GM19025 (cell line): ENCODE measurements around the gene ATP23.

ENCODE experiments used
- ATAC-seq: cut with Tn5 transposase; IDR thresholded peaks from one replicate; pipeline ENCODE4 v1.9.1; 2021; ENCODE audit warnings: mild to moderate bottlenecking, low read depth, moderate library complexity; ENCODE audit not compliant: unreplicated experiment

The ATP23 gene, protein sequence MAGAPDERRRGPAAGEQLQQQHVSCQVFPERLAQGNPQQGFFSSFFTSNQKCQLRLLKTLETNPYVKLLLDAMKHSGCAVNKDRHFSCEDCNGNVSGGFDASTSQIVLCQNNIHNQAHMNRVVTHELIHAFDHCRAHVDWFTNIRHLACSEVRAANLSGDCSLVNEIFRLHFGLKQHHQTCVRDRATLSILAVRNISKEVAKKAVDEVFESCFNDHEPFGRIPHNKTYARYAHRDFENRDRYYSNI

DNA sequence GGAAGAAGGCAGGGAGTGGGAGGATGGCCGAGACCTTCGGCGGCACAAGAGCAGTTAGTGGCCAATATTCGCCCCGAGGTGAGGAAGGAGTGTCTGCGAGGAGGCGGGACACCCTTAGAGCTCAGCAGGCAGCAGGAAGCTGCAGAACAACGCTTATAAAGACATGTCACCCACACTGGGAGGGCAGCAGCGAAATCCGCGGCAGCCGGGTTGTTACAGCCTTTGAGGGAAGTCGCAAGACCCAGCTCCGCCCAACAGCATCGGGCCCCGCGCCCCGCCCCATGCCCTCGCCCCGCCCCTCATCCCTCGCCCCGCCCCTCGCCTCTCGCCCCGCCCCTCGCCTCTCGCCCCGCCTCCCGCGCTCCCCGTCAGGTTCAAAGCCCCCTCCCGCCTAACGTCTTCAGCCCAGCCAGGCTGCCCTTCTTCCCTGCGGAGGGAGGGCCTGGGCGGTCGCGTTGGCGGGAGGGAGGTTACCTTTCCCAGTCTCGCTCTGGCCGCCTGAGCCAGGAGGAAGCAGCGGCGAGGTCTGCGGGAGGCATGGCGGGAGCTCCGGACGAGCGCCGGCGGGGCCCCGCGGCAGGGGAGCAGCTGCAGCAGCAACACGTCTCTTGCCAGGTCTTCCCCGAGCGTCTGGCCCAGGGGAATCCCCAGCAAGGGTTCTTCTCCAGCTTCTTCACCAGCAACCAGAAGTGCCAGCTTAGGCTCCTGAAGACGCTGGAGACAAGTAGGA is at the start of gene ATP23:
Gene ATP23 (plus strand): TSS at position 403 of the 730 bp plus-strand sequence. CDS start 135 bp downstream, at position 538.
- peak; percentile 82 for ATAC-seq

DNA sequence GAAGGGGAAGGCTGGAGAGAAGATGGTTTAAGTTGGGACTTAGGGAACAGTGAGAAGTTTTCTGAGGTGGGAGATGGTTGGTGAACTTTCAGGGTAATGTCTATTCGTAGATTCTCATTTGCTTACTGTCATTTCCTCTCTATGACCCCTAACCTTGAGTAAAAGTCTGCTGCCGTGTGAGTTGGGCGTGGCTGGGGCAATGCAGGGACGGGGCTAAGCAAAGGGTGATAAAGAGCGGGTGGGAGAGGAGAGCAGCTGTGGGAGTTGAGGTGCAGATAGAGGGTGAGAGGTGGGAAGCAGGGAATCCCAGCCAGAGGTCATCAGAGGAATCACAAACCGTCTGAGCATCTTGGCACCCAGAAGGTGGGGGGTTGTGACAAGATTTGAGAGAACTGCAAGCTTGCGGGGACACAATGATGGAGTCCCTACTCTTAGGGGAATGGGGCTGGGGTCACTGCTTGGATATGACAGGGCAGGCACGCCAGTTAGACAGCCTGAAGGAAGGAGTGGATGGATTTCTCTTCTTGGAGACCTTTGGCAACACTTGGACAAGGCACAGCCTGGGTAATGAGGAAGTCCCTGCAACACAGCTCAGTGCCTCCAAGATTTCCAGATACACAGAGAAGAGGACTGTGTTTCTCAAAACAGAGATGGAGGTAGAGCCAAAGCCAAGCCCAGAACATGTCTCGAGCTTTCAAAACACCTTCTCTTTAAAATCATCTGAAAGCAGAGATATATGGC is 49.0 kb upstream of the ATP23 start:
- ATAC-seq, result no peak

DNA sequence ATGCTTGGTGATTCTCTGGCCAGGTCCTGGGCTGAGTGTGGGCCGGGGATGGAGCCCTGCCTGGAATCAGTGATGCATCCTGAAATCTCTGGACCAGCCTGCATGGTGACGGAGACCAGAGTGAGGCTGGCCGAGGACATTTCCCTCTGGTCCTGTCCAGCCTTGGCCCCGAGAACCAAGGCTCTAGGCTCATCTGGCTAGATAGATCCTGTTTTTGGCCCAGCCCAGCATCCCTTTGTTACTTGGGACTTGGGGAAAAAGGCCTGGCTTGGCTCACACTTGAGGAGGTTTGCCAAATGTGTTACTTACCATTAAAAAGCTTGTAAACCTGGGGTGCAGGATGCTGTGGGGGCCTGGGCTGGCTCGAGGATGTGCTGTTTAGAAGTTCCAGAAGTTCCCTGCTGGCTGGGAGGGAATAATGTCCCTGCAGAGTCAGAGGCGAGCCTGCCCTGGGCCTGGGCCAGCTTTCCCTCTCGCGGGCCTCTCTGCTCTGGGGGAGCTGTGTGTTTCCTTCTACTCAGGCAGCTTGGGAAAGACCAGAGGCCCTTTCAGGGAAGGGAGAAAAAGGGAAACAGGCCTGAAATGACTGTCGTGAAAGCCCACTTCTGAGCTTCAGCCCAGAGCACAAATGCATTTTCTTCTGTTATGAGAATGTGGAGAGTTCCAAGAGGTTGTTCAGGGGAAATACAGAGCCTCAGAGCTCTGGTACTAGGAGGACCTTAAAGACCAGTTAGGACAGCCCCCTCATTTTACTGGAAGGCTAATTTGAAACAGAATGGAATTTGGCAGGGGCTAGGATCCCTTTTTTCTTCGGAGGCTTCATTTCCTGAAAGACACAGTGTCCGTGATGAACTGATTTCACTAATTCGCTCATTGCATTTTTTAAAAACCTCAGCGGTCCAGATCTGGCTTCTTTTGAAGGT is 47.7 kb upstream of the ATP23 start:
- no peak for ATAC-seq

DNA sequence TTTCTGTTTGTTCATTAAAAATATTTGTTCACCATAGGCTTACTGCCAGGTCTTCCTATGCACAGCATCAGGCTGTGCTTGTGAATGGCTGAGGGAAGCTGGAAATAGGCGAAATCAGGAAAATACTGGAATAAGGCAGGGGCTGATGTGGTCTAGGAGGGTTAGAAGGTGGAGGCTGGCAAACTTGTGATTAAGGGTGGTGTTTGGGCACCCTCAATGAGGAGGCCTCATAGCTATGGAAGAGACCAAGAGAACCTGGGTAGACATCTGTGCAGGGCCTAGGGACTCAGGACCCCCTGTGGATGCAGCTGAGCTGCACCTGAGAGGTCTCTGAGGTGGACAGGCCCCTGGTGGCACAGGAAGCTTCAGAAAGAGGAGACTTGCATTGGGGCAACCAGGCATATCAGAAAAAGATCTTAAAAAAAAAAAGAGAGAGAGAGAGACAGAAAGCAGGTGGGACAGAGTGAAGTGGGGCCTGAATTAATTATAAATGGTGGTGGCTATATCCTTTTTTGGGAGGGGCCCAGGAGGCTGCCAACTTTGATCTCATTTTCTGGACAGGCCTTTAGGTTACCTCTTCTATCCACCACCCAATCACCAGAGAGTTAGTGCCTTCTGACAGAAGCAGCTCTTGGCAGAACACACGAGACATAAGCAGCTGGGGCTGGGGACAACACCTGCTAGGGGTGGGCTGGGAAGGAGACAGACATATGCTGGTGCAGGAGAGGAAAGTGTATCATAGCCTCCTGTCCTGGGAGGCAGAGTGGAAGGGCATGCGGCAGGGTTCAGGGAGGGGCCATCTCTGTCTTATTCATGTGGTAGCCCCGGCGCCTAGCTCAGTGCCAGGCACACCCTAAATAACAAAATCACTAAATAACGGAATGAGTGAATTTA is 46.7 kb upstream of the ATP23 start:
- no peak for ATAC-seq

DNA sequence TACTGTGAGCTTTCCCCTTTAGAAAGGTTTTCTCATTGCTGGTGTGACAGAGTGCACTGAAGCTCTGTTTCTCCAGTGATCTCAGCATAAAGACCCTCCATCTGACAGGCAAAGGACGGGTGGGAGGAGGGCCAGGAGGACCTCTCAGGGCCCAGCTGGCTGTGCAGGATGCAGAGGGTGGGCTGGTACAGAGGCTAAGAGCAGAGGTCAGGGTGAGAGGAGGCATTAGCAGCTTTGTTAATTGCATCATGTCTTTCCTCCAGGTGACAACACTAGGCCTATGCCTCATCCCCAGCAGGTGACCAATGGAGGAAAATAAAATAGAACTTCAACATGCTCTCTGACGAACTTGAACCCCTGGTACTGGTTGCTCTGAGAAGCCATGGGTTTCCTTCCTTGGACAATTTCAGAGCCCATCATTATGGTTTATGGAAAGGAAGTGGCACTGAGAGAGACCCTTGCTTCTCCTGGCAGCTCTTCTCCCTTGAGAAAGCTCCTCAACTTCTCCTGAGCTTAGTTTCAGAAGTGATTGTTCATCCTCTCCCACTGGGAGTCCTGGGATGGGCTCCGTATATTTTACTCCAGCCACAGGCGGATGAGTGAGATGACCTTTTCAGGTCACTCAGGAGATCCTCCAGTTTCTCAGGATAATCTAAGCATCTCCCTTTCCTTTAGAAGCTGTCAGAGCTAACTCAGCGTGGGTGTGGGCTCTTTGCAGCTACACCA is 45.8 kb upstream of the ATP23 start:
- no peak for ATAC-seq

DNA sequence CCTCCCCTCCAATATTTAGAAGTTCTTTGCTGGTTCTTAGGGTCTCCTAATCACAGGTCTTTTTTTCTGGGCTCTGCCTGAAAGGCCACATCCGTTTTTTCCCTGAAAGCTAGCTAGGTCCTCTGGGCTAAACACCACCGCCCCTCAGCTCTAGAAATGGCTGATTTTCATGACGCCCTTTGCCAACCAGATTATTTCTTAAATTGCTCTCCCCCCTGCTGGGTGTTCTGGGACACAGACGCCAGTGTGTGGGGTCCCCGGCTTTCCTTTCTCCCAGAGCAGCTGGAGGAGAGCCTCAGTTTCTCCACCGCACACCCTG is 45.3 kb upstream of the ATP23 start:
- ATAC-seq, result no peak

DNA sequence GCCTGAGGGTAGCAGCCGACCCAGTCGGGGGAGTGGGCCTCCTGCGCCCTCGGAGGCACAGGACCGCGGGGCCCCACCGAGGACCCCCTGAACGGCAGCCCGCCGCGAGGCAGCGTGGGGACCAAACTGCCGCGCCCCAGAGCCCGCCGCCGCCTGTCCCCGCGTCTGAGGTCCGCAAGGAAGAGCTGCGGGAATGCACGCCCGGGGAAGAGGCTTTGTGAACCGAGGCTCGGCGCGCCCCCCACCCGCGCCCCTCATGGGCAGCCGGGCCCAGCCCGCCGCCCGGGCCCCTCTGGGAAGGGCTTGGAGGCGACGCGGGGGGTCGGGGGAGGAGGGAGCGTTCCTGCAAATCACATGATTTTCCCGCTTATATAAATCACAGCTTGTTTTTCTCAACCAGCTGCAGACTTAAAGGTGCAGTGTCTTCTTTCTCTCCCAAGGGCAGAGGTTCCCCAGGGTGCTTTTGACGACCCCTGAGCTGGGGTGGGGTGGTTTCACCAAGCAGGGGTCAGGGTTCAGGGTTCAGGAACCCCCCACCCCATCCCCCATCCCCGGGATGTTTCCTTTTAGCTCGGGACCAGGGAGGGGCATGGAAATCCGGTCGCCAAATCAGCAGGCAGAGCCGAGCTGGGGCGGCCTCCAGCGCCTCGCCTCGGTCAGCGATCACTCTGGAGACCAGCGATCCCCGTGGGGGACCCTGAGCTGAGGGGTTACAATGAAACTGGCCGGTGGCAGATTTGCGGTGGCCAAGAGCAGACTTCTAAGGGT is 44.7 kb upstream of the ATP23 start:
- ATAC-seq, result no peak

DNA sequence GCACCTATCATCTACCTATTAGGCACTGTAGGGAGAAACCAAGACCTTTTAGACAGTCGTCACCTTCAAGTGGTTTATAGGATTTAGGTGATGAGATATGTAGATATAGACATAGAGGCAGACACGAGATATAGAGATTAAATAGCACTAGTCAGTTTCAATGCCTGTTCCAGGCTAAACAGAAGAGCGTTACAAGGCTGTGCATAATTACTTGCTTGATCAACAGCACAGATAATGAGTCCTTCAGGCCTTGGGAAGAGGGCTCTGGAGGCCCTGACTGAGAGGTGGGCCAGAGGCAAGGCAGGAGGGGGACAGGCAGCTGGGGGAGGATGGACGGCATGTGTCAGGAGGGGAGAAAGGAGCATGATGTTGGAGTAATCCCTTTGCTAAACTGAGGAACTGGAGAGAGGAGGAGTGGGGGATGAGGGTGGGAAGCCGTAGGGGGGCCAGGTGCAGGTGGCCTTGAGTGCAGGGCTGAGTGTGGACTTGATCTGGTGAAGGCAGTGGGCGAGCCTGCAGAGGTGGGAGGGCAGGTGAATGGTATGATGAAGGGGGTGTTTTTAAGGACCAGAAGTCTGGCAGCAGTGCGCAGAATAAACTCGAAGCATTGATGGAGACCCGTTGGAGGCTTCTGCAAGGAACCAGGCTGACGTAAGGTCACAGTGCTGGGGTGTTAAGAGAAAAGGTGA is 43.9 kb upstream of the ATP23 start:
- no peak for ATAC-seq

DNA sequence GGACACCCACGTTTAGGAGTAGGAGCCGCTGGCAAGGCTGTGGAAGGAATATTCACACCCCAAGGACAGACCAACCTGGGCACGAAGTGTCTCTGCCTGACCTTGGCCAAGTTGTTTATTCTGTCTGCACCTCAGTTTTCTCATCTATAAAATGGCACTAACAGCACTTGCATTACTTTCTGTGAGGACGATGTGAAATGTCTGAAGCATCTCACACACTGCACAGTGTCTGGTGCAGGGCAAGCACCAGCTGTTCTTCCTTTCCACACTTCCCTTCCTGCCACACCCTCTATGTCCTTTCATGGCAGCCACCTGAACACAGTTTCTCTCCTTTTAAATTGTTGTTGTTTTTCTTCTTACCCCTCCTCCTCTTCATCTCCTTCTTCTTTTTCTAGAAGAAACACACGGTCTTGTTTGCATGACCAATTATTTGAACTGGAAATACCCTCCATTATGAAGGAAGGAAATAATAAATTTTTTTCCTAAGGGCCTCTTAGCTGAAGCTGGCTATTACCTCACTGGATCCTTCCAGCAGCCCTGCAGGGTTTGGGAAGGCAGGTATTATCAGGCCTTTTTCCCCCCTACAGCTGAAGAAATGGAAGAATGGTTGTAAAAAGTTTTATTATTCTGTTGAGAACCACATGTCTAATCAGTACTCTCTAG is 42.9 kb upstream of the ATP23 start:
- ATAC-seq, result peak; percentile 17

DNA sequence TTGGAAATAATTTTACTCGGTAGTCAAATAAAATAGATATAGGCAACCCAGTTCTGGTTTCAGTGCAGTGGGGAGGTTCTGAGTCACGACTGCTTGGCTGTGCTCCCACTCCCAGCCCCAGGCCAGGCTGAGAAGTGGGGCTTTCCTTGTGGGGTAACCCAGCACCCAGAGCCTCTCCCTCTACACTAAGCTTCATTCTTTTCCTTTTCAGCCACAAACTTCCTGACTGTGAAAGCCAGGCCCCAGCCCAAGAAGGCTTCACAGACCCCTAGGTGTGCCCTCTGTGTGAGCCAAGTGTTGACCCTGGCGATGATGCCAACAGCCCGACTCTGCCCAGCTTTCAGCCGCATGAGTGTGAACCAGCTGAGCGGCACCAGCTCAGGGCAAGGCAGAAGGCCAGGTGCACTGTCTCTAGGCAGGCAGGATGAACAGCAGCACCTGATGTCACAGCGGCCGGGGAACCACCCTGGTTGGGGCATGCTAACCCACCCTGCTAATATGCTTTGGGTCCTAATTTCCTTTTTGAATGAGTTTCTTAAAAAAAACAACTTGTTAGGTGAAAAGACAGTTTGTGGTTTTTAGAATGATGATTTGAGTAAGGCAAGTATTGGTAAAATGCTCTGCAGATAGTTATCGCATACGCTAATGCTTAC is 42.2 kb upstream of the ATP23 start:
- peak; percentile 80 for ATAC-seq

DNA sequence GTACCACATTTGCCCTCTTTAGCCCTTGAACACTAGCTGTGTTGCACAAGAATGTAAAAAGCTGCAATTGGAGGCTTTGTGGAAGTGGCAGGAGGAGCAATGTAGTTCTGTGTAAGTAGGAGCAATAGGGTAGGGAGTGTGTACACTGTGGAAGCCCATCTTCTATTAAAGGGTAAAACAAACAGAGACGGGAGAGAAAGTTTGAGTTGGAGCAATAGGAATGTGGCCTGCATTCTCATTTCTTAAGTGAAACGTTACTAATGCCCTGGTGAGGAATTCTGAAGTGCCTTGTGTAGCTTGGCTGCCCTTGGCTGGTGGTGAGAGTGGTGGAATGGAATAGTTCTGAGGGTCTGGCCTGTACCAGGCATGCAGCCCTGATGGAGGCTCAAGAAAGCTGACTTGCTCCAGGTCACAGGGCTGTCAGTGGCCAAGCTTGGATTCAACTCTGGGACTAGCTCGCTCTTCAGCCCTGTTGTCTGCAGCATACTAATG is 38.8 kb upstream of the ATP23 start:
- ATAC-seq, result no peak

DNA sequence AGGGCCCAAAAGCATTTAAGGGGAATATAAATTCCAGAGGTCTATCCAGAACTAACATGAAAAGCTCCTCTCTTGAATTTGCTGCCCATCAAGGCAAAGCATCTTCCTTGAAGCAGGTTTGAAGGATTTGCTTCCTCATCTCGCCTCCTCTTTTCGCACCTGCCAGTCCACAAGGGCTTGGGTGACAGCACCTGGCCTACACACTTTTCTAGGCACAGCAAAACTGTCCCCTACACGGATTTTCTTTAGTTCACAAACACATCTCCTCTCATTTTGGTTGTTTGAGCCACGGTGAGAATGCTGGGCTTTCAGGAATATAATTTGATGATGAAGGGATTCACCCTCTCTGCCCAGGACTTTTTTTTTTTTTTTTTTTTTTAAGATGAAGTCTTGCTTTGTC is 36.9 kb upstream of the ATP23 start:
- ATAC-seq, result no peak

DNA sequence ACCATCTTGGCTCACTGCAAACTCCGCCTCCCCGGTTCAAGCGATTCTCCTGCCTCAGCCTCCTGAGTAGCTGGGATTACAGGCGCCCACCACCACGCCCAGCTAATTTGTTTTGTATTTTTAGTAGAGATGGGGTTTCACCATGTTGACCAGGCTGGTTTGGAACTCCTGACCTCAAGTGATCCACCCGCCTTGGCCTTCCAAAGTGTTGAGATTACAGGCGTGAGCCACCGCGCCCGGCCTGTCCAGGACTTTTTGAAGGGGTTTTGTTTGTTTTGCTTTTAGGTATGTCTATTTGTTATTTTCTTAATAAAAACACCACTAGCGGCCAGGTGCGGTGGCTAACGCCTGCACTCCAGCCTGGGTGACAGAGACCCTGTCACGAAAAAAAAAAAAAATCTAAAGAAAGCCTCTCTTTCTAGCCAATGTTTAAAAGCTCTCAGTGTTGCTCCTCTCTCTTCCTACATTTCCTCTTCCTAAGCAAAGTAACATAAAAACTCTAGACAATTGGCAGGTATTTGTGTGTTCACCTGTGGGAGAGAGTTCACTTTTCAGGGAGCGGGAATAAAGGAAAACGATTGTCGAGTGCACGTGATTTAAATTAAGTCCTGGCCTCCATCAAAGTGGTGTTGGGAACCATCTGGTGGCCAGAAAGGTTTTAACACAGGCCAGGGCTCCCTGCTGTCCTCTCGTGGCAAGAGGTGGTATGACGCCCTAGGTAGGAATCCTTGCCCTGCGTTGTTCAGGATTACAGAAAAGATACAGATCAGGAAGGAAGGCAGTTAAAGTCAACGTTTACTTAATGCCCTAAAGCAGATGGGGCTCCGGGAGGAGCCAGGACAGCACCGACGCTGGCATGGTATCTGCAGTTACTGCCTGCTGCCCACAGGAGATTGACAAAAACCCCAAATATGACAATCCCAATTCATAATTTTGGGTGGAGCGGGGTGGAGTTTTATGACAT is 36.2 kb upstream of the ATP23 start:
- peak; percentile 83 for ATAC-seq

DNA sequence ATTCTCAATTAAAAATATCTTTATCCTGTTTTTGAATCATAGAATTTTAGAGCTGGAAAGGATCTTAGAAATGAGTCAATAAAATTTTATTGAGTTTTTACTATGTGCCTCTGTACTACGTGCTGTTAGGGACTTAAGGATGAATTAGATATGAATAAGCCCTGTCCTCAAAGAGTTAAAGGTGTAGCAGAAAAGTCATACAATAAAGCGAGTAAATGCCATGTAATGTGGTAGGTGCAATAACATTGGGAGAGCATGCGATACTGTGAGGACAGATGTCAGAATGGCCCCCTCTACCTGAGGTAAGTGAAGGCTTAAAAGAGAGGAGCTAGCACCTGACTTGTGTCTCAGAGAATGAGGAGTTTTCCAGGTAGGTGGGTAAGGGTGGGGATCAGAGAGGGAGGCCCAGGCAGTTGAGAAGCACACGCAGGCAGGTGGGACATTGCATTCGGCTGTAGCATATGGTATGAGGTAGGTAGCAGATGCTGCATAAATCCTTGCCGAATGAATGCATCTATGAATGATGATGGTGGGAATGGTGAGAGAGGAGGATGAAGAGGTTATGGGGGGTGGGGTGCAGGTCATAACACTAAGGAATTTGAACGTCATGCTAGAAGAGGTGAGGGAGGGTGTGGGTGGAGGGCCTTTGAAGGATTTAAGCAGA is 35.4 kb upstream of the ATP23 start:
- ATAC-seq, result no peak

DNA sequence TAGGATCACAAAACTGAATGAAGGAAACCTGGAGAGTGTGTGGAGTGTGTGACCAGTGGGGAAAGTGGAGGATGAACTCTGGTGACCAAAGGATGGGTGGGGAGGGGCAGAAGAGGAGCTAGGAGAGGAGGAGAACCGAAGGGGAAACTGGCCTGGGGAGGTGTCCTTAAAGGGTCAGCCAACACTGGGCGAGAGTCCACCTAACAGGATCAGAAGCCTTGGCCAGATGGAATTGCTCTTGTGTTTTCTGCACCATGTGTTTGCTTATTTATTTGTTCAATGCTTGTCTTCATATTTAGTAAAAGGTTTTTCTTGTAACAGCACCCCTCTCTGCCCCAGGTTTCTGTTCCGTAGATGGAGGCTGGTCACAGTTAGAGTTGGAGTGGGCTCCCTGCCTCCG is 34.5 kb upstream of the ATP23 start:
- ATAC-seq, result no peak
